Inferior parietal cortex (tissue), 1 donor: ENCODE results near the gene IGSF6.
"Not testable (repeated sequence)": the region's sequence is repeated elsewhere in the genome, so short reads cannot be mapped to it uniquely, and the experiment has no call there.

Experiments used
- DNase-seq: peaks from one replicate; pipeline ENCODE4 v3.0.0-alpha.2; 2016; ENCODE audit errors: extremely low spot score

Gene IGSF6

GRCh38 chr16:21653571-21653970, 1.2 kb upstream of the IGSF6 start:
- DNase-seq, result no peak

- DNase-seq, result no peak
These were observed 893 bp downstream of the IGSF6 start for GRCh38 chr16:21651515-21651914.

GRCh38 chr16:21650521-21650920, 1.9 kb downstream of the IGSF6 start:
- no peak for DNase-seq

- not testable (repeated sequence) for DNase-seq
These were observed 2.5 kb downstream of the IGSF6 start for GRCh38 chr16:21649826-21650406.

GRCh38 chr16:21647562-21648164, 4.7 kb downstream of the IGSF6 start:
- DNase-seq, result no peak

DNA sequence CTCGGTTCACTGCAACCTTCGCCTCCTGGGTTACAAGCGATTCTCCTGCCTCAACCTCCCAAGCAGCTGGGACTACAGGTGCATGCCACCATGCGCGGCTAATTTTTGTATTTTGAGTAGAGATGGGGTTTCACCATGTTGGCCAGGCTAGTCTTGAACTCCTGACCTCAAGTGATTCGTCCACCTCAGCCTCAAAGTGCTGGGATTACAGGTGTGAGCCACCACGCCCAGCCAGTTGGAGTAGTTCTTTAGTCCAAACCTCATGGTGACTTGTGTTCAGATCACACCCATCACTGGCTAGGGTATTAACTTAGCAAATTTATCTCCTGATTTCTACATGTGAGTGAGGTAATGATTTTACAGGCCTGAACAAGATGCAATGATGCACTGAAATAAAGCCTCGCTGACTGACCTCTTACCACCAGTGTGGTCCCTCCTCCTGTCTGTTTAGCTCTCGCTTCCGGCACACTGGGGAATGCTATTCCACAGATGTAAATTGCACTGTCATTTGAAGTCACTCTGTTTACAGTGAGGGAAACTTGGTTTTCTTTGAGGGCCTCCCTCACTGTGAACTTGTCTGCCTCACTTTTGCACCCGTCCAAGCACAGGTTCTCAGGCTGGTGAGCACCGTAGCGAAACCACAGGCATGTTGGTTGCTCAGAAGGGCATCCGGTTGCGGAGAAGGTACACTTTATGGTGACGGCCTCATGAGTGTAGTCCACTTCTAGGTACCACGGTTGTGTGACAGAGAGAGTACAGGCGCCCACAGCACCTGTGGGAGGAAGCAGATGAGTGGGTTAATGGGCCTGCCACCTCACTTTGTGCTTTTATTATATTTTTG, 5.5 kb downstream of the IGSF6 start:
- no peak for DNase-seq

DNA sequence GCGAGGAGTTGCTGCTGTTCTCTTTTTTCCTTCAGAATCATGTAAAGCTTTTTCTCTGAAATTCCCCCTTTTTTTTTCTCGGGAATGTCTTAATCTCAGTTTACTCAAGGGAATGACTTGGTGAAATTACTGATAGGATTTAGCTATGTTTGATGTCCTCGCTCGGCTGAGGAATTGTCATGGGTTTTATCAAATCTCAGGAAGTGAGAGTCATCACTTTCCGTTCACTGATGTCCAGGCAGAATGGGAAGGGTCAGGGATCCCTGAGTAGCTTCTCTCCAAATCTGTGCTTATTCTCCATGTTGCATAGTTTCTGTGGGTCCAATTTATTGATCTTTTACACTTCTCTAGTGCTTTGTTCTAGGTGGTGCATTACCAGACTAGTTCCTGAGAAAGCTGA, 6.3 kb downstream of the IGSF6 start:
- DNase-seq, result no peak

DNA sequence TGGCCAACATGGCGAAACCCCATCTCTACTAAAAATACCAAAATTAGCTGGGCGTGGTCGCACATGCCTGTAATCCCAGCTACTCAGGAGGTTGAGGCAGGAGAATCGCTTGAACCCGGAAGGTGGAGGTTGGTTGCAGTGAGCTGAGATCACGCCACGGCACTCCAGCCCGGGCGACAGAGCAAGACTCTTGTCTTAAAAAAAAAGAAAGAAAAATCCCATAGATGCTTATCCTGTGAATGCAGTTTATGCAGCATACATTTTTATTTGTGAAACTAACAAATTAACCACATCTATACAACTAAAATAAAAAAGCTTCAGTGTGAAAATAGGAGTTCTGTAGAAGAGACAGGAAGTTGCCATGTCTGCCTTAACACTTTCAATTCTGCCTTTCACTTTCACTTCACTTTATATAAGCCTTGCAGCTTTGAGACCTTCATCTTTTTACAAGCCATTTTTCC, 7.1 kb downstream of the IGSF6 start:
- no peak for DNase-seq

GRCh38 chr16:21644674-21645073, 7.7 kb downstream of the IGSF6 start:
- DNase-seq, result no peak

DNA sequence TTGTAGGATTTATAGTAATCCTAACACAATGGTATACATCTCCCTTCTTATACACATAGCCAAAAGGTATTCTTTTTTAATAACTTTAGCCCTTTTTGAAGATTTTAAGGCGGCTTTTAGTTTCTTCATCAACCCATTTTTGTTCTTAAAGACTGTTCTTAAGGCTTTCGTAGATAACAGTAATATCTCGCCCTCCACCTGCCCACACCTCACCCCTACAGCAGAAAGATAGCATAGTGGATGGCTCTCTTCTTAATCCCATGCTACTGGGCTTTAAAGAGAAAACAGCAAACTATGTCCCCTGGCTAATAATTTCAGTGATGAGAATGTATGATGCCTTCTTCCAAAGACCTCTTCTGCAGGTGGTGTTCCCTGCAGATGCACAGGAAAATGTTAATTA, 8.6 kb downstream of the IGSF6 start:
- DNase-seq, result no peak

DNA sequence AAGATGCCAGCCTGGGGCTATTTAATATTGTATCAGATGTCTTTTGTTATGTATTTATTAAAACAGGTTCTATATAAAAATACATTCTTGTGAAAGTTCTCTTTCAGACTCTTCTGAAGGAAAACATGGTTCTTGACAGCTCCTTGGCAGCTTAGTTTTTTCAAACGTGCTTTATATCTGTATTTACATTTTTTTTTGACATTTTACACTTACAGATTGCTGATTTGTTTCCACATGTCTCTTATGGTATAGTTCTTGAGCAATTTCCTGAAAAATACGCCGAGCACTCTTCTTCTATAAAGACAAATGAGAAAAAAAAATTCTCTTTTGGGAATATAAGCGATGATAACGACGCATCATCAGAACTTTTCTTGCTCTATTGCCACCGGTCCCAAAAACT, 9.5 kb downstream of the IGSF6 start:
- DNase-seq, result no peak

DNA sequence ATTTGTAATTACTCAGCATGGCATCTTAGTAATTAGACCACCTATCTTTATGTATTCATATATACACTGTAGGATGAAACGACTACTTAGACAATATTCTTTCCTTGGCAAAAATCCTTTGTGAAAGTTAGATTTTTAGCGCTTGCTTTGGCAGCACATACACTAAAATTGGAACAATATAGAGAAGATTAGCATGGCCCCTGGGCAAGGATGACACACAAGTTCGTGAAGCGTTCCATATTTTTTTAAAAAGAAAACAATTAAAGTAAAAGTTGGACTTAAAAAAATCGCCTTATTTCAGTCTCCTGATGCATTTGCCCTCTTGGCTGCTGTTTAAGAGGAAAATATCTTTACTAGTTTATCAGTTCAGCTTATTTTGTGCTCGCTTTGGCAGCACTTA, 10.5 kb downstream of the IGSF6 start:
- DNase-seq, result no peak

DNA sequence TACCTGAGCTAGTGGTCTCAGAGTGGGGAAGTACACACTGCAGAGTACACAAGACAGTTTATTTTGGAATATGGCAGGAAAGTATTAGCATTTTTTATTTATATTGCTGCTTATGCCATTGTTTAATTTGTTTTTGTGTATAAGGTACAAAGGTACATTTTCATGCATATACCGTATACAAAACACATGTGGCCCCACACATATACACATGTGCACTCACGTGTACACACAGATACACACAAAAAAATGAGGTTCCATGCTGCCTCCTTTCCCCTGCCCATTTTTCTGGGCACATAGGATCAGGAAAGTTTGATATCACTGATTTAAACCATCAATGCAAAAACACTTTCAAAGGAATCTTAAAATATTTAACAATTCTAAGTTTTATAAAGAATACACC, 12.9 kb downstream of the IGSF6 start:
- DNase-seq, result no peak

GRCh38 chr16:21638573-21638975, 13.8 kb downstream of the IGSF6 start:
- DNase-seq, result no peak

DNA sequence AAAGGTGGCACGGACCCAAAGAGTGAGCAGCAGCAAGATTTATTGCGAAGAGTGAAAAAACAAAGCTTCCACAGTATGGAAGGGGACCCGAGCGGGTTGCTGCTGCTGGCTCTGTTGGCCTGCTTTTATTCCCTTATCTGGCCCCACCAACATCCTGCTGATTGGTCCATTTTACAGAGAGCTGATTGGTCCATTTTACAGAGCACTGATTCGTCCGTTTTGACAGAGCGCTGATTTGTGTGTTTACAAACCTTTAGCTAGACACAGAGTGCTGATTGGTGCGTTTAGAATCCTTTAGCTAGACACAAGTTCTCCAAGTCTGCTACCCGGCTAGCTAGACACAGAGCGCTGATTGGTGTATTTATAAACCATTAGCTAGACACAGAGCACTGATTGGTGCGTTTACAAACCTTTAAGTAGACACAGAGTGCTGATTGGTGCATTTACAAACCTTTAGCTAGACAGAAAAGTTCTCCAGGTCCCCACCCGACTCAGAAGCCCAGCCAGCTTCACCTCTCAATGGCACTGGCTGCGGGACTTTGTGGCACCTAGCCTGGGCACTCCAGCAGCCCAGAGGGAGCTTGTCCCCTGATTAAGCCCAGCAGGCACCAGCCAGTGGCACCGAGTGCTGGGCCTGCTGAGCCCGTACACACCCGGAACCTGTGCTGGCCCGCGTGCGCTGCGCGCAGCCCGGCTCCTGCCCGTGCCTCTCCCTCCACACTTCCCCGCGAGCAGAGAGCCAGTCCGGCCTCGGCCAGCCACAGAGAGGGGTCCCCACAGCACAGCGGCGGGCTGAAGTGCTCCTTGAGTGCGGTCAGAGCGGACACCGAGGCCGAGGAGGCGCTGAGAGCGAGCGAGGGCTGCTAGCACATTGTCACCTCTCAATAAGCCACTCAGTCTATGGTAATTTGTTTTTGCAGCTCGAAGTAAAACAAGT, 15.1 kb downstream of the IGSF6 start:
- no peak for DNase-seq

- DNase-seq, result not testable (repeated sequence)
These were observed 16.7 kb downstream of the IGSF6 start for GRCh38 chr16:21635694-21636093.

DNA sequence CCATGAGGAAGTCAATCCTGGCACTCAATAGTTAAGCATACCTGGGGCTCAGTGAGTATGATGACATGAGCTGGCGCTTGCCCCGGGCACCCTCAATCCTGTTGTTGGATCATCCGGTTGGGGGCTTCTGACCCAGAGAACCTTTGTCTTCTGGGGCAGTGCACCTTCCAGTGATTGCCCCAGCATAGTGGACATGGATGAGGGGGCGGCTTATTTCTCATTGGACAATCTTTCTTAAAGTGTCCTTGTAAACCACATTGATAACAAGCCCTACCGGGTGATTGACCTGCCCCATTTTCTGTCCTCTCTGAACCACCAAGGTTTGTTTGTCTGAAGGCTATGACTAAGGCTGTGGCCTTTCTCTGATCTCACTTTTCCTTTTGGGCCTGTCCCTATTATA, 18.2 kb downstream of the IGSF6 start:
- no peak for DNase-seq

GRCh38 chr16:21631951-21632575, 20.3 kb downstream of the IGSF6 start:
- not testable (repeated sequence) for DNase-seq

GRCh38 chr16:21631376-21631775, 21.0 kb downstream of the IGSF6 start:
- not testable (repeated sequence) for DNase-seq

DNA sequence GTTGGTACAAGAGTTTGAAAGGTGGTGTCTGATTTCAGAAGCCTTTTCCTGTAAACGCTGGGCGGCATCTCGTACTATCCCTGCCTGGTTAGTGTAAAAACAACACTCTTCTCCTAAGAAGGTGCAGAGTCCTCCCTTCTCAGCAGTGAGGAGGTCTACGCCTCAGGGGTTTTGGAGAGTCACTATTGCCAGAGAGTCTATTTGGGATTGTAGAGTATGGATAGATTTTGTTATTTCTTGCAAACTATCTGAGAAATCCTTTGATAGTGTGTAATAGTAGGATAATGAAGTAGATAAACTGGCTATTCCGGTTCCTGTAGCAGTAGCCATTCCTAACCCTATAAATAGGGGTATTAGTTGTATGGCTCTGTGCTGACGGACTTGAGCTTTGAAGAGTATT, 21.5 kb downstream of the IGSF6 start:
- DNase-seq, result not testable (repeated sequence)
